HG03457 (cell line): ENCODE data around the gene ARHGAP22.

ENCODE experiments used
- ATAC-seq: cut with Tn5 transposase; IDR thresholded peaks from one replicate; pipeline ENCODE4 v1.9.1; 2021; ENCODE audit warnings: moderate number of reproducible peaks; ENCODE audit not compliant: unreplicated experiment

Gene ARHGAP22

GRCh38 chr10:48517482-48517881 lies 87.4 kb downstream of the ARHGAP22 start:
- ATAC-seq, result no peak

- no peak for ATAC-seq
Observed at GRCh38 chr10:48516911-48517310, 88.0 kb downstream of the ARHGAP22 start.

- ATAC-seq, result no peak
Observed at GRCh38 chr10:48514916-48515315, 90.0 kb downstream of the ARHGAP22 start.

- ATAC-seq, result no peak
Observed at GRCh38 chr10:48514255-48514654, 90.6 kb downstream of the ARHGAP22 start.

- no peak for ATAC-seq
Observed at GRCh38 chr10:48512861-48513260, 92.0 kb downstream of the ARHGAP22 start.

GRCh38 chr10:48511875-48512231 lies 93.0 kb downstream of the ARHGAP22 start:
- ATAC-seq, result no peak

- no peak for ATAC-seq
Observed at GRCh38 chr10:48511066-48511874, 93.6 kb downstream of the ARHGAP22 start.

- ATAC-seq, result no peak
Observed at GRCh38 chr10:48509974-48510692, 94.7 kb downstream of the ARHGAP22 start.

- ATAC-seq, result no peak
Observed at GRCh38 chr10:48508791-48509772, 95.8 kb downstream of the ARHGAP22 start.

GRCh38 chr10:48507933-48508790 lies 96.7 kb downstream of the ARHGAP22 start:
- no peak for ATAC-seq

GRCh38 chr10:48507494-48507893 lies 97.4 kb downstream of the ARHGAP22 start:
- ATAC-seq, result no peak

GRCh38 chr10:48506147-48506917 lies 98.5 kb downstream of the ARHGAP22 start:
- peak; percentile 58 for ATAC-seq

GRCh38 chr10:48505394-48506112 lies 99.3 kb downstream of the ARHGAP22 start:
- ATAC-seq, result no peak

- no peak for ATAC-seq
Observed at GRCh38 chr10:48504141-48504885, 100.6 kb downstream of the ARHGAP22 start.

GRCh38 chr10:48503293-48503911 lies 101.5 kb downstream of the ARHGAP22 start:
- no peak for ATAC-seq

GRCh38 chr10:48502791-48503190 lies 102.1 kb downstream of the ARHGAP22 start:
- no peak for ATAC-seq
